CD4-positive, alpha-beta T cell (primary cell): Measurements from ENCODE around the gene SORCS2. TPM values are rescaled to one million over a fixed set of nuclear protein-coding genes. Genes with fewer than 3 reads are reported as not detected.

ENCODE experiments used
- ATAC-seq: fragments of 200-7000 bp; cut with Tn5 transposase; one replicate; pipeline ENCODE4 v1.10.0; 2022; ENCODE audit warnings: mild to moderate bottlenecking; ENCODE audit not compliant: poor library complexity
- CTCF ChIA-PET: fragments of 350-600 bp; sonication (Branson Sonifier 250); formaldehyde crosslinking; loops from one replicate; lab custom pipeline; 2021; ENCODE audit warnings: antibody characterized with exemption, inconsistent platforms; lab: Charles Lee
- POLR2A ChIA-PET: fragments of 350-600 bp; sonication (Branson Sonifier 250); formaldehyde crosslinking; loops from one replicate; lab custom pipeline; 2021; ENCODE audit warnings: antibody characterized with exemption, inconsistent platforms; lab: Charles Lee
- DNase-seq, 14 experiments: peaks; one replicate each; pipeline ENCODE4 v3.0.0-alpha.2; 2013 to 2020; ENCODE audit warnings: mixed read lengths in 2 of 14
- H3K27ac ChIP-seq, 2 donors: one replicate each; pipeline versions ENCODE4 v1.5.1 to v1.7.0; 2013; ENCODE audit warnings: low read length in 2 of 2, low read depth in 1 of 2, mild to moderate bottlenecking in 1 of 2
- H3K27me3 ChIP-seq, 2 experiments: 1 replicate in 1 of 2; 2 replicates in 1 of 2; pipeline versions ENCODE4 v1.6.1 to v1.7.0; 2013; ENCODE audit warnings: low read length in 2 of 2, control low read depth in 1 of 2, mild to moderate bottlenecking in 1 of 2, moderate library complexity in 1 of 2; ENCODE audit not compliant: insufficient read depth in 2 of 2, control insufficient read depth in 1 of 2
- H3K36me3 ChIP-seq: one replicate; pipeline ENCODE4 v1.6.1; 2013; ENCODE audit warnings: low read length, control low read depth; ENCODE audit not compliant: insufficient read depth
- H3K4me1 ChIP-seq: one replicate; pipeline ENCODE4 v1.6.1; 2013; ENCODE audit warnings: low read length, control low read depth; ENCODE audit not compliant: insufficient read depth
- H3K4me3 ChIP-seq: one replicate; pipeline ENCODE4 v1.5.1; 2013; ENCODE audit warnings: mild to moderate bottlenecking, low read length, moderate library complexity
- H3K9me3 ChIP-seq, 2 experiments: 1 replicate in 1 of 2; 2 replicates in 1 of 2; pipeline versions ENCODE4 v1.6.1 to v1.7.0; 2013; ENCODE audit warnings: low read length in 2 of 2, mild to moderate bottlenecking in 2 of 2, control low read depth in 1 of 2, moderate library complexity in 1 of 2; ENCODE audit not compliant: control insufficient read depth in 1 of 2, insufficient read depth in 1 of 2
- H3K27ac Mint-ChIP-seq: one replicate; pipeline ENCODE4 v1.8.0; 2020; ENCODE audit warnings: mixed read lengths
- H3K27me3 Mint-ChIP-seq: one replicate; pipeline ENCODE4 v1.8.0; 2021; ENCODE audit warnings: mixed read lengths
- H3K36me3 Mint-ChIP-seq: one replicate; pipeline ENCODE4 v1.8.0; 2021; ENCODE audit warnings: low read depth, mixed read lengths
- H3K4me1 Mint-ChIP-seq: one replicate; pipeline ENCODE4 v1.8.0; 2021; ENCODE audit warnings: low read depth, mixed read lengths
- H3K4me3 Mint-ChIP-seq: one replicate; pipeline ENCODE4 v1.8.0; 2020; ENCODE audit warnings: mild to moderate bottlenecking, mixed read lengths
- H3K9me3 Mint-ChIP-seq: one replicate; pipeline ENCODE4 v1.8.0; 2020; ENCODE audit warnings: mixed read lengths
- CTCF ChIP-seq: fragments of 200-600 bp; IDR thresholded peaks from one replicate; pipeline ENCODE4 v1.8.0; 2022; ENCODE audit warnings: antibody characterized with exemption, mild to moderate bottlenecking
- intact Hi-C, 2 experiments: fragments of 100-400 bp; cut with DNase I in 1 of 2; cut with micrococcal nuclease in 1 of 2; formaldehyde crosslinking; loops; one replicate each; pipeline versions ENCODE4 v1.15.1 to v1.9.0; 2023 to 2025; cut with DNase I, micrococcal nuclease
- total RNA-seq, 174 experiments: library from RNA in 2 of 174; stranded (reverse) in 2 of 174; gene quantifications; one replicate each; pipeline ENCODE4 v1.2.3 and lab custom pipeline; 2021 to 2026

The SORCS2 gene
- total RNA-seq, 2 experiments from 2014 or later = not detected

DNA sequence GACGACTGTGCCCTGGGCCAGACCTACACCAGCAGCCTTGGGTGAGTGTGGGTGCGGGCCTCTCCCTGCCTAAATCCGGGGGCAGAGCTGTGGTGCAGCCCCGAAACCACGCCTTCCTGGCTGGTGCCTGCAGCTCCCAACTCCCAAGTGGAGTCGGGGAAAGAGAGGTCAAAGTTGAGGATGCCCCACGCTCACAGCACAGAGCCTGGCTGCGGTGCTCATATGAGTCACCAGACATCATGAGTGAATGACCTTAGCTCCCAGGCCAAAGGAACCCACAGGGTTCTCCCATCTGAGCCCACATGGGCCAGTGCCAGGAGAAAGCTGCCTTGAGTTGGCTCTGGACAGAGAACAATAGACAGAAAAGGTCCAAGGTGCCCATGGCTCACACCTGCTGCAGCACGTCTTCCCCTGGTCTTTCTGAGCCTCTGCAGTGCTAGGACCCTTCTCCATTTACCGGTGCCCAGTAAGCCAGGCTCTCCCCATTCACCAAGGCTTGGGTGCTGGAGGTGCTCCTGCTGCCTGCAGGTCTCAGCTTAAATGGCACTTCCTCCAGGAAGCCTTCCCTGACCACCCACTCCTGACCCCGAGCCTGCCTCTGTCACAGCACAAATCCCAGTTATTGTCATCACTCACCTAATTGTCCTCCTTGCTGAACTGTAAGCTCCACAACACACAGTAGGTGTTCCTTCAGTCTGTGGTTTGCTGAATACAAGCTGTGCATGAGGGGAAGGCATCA lies 523.1 kb downstream of the SORCS2 start:
- Histone ChIP-seq H3K36me3 (no peaks in the 10 kb centered on the region), H3K4me1 (peaks cover 6% of the 10 kb centered on the region), H3K27ac (no peak overlapping the region), H3K4me3 (no peak overlapping the region), H3K9me3 (peaks cover 0 to 19% of the 10 kb centered on the region in 2 experiments), H3K27me3 (peaks cover 5 to 9% of the 10 kb centered on the region in 2 experiments)
- ChIA-PET CTCF (no interaction called here), POLR2A (no interaction called here)
- peaks cover 3% of the 10 kb centered on the region for H3K4me1 Mint-ChIP-seq
- H3K27me3 Mint-ChIP-seq = peaks cover 15% of the 10 kb centered on the region
- no peak overlapping the region for H3K27ac Mint-ChIP-seq
- no peak for DNase-seq
- no peak overlapping the region for H3K4me3 Mint-ChIP-seq
- H3K36me3 Mint-ChIP-seq = no peaks in the 10 kb centered on the region
- ATAC-seq = no peak
- TF ChIP-seq CTCF = no peak
- intact Hi-C loops = no loop called here
- peaks cover 3% of the 10 kb centered on the region for H3K9me3 Mint-ChIP-seq

DNA sequence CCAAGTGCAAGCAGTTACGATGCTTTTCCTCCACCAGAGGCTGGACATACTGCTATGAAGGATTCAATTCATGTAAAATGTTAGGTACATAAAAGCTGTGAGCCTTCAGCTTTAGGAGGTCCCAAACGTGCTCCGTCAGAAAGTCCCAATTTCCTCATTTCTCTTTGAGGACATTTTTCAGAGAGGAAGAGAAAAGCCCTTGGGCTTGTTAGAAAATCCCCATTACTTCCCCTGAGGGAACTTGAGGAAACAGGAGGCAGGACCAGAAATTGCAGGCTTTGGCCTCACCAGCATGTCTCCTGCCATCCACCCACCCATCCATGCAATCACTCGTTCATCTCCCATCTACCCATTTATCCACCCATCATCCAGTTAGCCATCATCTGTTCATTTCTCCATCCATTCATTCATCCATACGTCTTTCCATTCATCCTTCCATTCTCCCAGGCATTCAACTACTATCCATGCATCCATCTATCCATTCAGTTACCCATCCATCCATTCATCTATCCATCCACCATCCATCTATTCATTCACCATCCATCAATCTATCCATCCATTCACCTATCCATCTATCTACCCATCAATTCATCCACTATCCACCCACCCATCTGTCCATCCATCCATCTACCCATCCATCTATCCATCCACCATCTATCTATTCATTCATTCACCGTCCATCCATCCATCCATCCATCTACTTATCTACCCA lies 523.8 kb downstream of the SORCS2 start:
- ATAC-seq (no peak), DNase-seq (no peak)
- Histone ChIP-seq H3K4me1 (peaks cover 6% of the 10 kb centered on the region), H3K4me3 (no peak overlapping the region), H3K27me3 (peaks cover 5 to 11% of the 10 kb centered on the region in 2 experiments), H3K36me3 (no peaks in the 10 kb centered on the region), H3K9me3 (peaks cover 0 to 19% of the 10 kb centered on the region in 2 experiments), H3K27ac (no peak overlapping the region)
- Mint-ChIP-seq H3K36me3 (no peaks in the 10 kb centered on the region), H3K4me1 (peaks cover 3% of the 10 kb centered on the region), H3K27ac (no peak overlapping the region), H3K9me3 (peaks cover 3% of the 10 kb centered on the region), H3K4me3 (no peak overlapping the region), H3K27me3 (peaks cover 18% of the 10 kb centered on the region)
- TF ChIP-seq CTCF = no peak
- ChIA-PET POLR2A (no interaction called here), CTCF (no interaction called here)
- intact Hi-C loops = no loop called here

GRCh38 chr4:7717161-7717560 lies 524.8 kb downstream of the SORCS2 start:
- no peaks in the 10 kb centered on the region for H3K36me3 Mint-ChIP-seq
- Histone ChIP-seq H3K27me3 (peaks cover 5 to 11% of the 10 kb centered on the region in 2 experiments), H3K36me3 (no peaks in the 10 kb centered on the region), H3K9me3 (peaks cover 0 to 19% of the 10 kb centered on the region in 2 experiments), H3K4me1 (peaks cover 6% of the 10 kb centered on the region), H3K4me3 (no peak overlapping the region), H3K27ac (no peak overlapping the region)
- ChIA-PET CTCF (no interaction called here), POLR2A (no interaction called here)
- peaks cover 3% of the 10 kb centered on the region for H3K4me1 Mint-ChIP-seq
- ATAC-seq (no peak), DNase-seq (no peak)
- intact Hi-C loops = no loop called here
- peaks cover 3% of the 10 kb centered on the region for H3K9me3 Mint-ChIP-seq
- H3K4me3 Mint-ChIP-seq = no peak overlapping the region
- H3K27ac Mint-ChIP-seq = no peak overlapping the region
- no peak for TF ChIP-seq CTCF
- H3K27me3 Mint-ChIP-seq = peaks cover 23% of the 10 kb centered on the region
